H1 (cell line): Measurements from ENCODE around the gene ARHGAP25. TPM values are rescaled to one million over a fixed set of nuclear protein-coding genes. Genes with fewer than 3 reads are reported as not detected.

Experiments
- CTCF ChIA-PET: fragments of 300-600 bp; sonication (Branson Sonifier 250); formaldehyde crosslinking; loops from one replicate; lab custom pipeline; 2021; ENCODE audit not compliant: partially characterized antibody; lab: Charles Lee
- POLR2A ChIA-PET: fragments of 300-600 bp; sonication (Branson Sonifier 250); formaldehyde crosslinking; loops from one replicate; lab custom pipeline; 2021; ENCODE audit warnings: inconsistent platforms; ENCODE audit not compliant: partially characterized antibody; lab: Charles Lee
- DNase-seq, 2 experiments: peaks; one replicate each; pipeline versions ENCODE4 v3.0.0 to v3.0.0-alpha.2; 2010 to 2022; ENCODE audit warnings: low spot score in 2 of 2, low read depth in 1 of 2, mixed read lengths in 1 of 2
- FAIRE-seq: peaks from 2 replicates; lab custom pipeline; 2011; peaks lifted over from hg19 to GRCh38; lab: Jason Lieb, UNC
- H2AFZ ChIP-seq: 2 replicates; pipeline ENCODE4 v1.8.1; 2012; ENCODE audit warnings: low read length, inconsistent platforms
- H2AK5ac ChIP-seq: 2 replicates; pipeline ENCODE4 v1.6.1; 2013; ENCODE audit warnings: low read depth, low read length
- H2BK120ac ChIP-seq: replicated peaks from 2 replicates; pipeline ENCODE3; 2013; ENCODE audit warnings: low read depth, low read length, inconsistent platforms
- H2BK12ac ChIP-seq: 2 replicates; pipeline ENCODE4 v1.6.1; 2013; ENCODE audit warnings: low read depth, low read length
- H2BK15ac ChIP-seq: 2 replicates; pipeline ENCODE4 v1.6.1; 2013; ENCODE audit warnings: low read length
- H2BK20ac ChIP-seq: 2 replicates; pipeline ENCODE4 v1.6.1; 2013; ENCODE audit warnings: low read length
- H2BK5ac ChIP-seq: 2 replicates; pipeline ENCODE4 v1.6.1; 2013; ENCODE audit warnings: low read depth, low read length
- H3K14ac ChIP-seq: 2 replicates; pipeline ENCODE4 v1.6.1; 2013; ENCODE audit warnings: inconsistent platforms; ENCODE audit not compliant: insufficient read length
- H3K18ac ChIP-seq: 2 replicates; pipeline ENCODE4 v1.6.1; 2013; ENCODE audit warnings: low read length; ENCODE audit errors: extremely low read depth
- H3K23ac ChIP-seq: 2 replicates; pipeline ENCODE4 v1.6.1; 2013; ENCODE audit warnings: inconsistent platforms; ENCODE audit not compliant: insufficient read length
- H3K23me2 ChIP-seq: 2 replicates; pipeline ENCODE4 v1.6.1; 2013; ENCODE audit warnings: low read depth, low read length
- H3K27ac ChIP-seq: 2 replicates; pipeline ENCODE4 v1.6.1; 2011; ENCODE audit warnings: low read depth, low read length, inconsistent platforms
- H3K27me3 ChIP-seq, 4 experiments: replicated peaks in 1 of 4; 1 replicate in 1 of 4; 2 replicates in 3 of 4; pipeline versions ENCODE4 v1.6.1 to v1.8.1; 2011 to 2013; ENCODE audit warnings: low read length in 3 of 4, mild to moderate bottlenecking in 3 of 4, inconsistent platforms in 2 of 4, mixed read lengths in 2 of 4, moderate library complexity in 1 of 4; ENCODE audit not compliant: control insufficient read depth in 3 of 4, insufficient read depth in 3 of 4; ENCODE audit errors: extremely low read depth in 1 of 4
- H3K36me3 ChIP-seq, 4 experiments: 2 replicates each; pipeline versions ENCODE4 v1.6.1 to v1.8.1; 2011 to 2013; ENCODE audit warnings: mild to moderate bottlenecking in 4 of 4, low read length in 3 of 4, moderate library complexity in 2 of 4, control low read depth in 1 of 4, inconsistent platforms in 1 of 4; ENCODE audit not compliant: insufficient read depth in 4 of 4, control insufficient read depth in 2 of 4
- H3K4ac ChIP-seq: replicated peaks from 2 replicates; pipeline ENCODE3; 2013; ENCODE audit warnings: low read length, low read depth, mixed read lengths, inconsistent platforms; ENCODE audit not compliant: insufficient read length
- H3K4me1 ChIP-seq, 4 experiments: replicated peaks in 1 of 4; 1 replicate in 1 of 4; 2 replicates in 3 of 4; pipeline versions ENCODE4 v1.6.1 to v1.8.1; 2011 to 2013; ENCODE audit warnings: low read length in 3 of 4, inconsistent platforms in 2 of 4, mixed read lengths in 1 of 4; ENCODE audit not compliant: insufficient read depth in 4 of 4, control insufficient read depth in 3 of 4
- H3K4me2 ChIP-seq, 2 experiments: 2 replicates each; pipeline versions ENCODE4 v1.6.1 to v1.8.1; 2011 to 2013; ENCODE audit warnings: low read depth in 2 of 2, low read length in 2 of 2, control low read depth in 1 of 2, inconsistent platforms in 1 of 2, mild to moderate bottlenecking in 1 of 2; ENCODE audit not compliant: insufficient read depth in 1 of 2
- H3K4me3 ChIP-seq, 4 experiments: fragments of 200-600, 300-600 bp in 1 of 4; sonication (generic), shearing (Covaris generic), sonication (Bioruptor Twin) in 1 of 4; 2 replicates each; pipeline versions ENCODE4 v1.5.1 to v1.8.1; 2011 to 2016; ENCODE audit warnings: low read length in 4 of 4, low read depth in 3 of 4, control low read depth in 2 of 4, inconsistent platforms in 2 of 4, mild to moderate bottlenecking in 2 of 4, mixed read lengths in 1 of 4, moderate library complexity in 1 of 4; ENCODE audit not compliant: insufficient read depth in 2 of 4; ENCODE audit errors: extremely low read depth in 1 of 4
- H3K56ac ChIP-seq: replicated peaks from 2 replicates; pipeline ENCODE3; 2013; ENCODE audit warnings: low read depth, mild to moderate bottlenecking, mixed read lengths, low read length, inconsistent platforms; ENCODE audit not compliant: insufficient read length
- H3K79me1 ChIP-seq: 2 replicates; pipeline ENCODE4 v1.6.1; 2013; ENCODE audit warnings: low read depth, low read length, control low read depth
- H3K79me2 ChIP-seq, 2 experiments: 2 replicates each; pipeline versions ENCODE4 v1.6.1 to v1.8.1; 2012 to 2013; ENCODE audit warnings: low read length in 2 of 2, mild to moderate bottlenecking in 2 of 2, inconsistent platforms in 1 of 2; ENCODE audit not compliant: insufficient read depth in 2 of 2, control insufficient read depth in 1 of 2
- H3K9ac ChIP-seq, 4 experiments: replicated peaks in 1 of 4; 1 replicate in 1 of 4; 2 replicates in 3 of 4; pipeline versions ENCODE4 v1.6.1 to v1.8.1; 2011 to 2013; ENCODE audit warnings: low read depth in 3 of 4, low read length in 3 of 4, control low read depth in 2 of 4, mild to moderate bottlenecking in 2 of 4, moderate library complexity in 2 of 4, inconsistent platforms in 1 of 4; ENCODE audit errors: extremely low read depth in 1 of 4
- H3K9me3 ChIP-seq, 2 experiments: 2 replicates each; pipeline versions ENCODE4 v1.6.1 to v1.8.1; 2012 to 2013; ENCODE audit warnings: mild to moderate bottlenecking in 2 of 2, moderate library complexity in 2 of 2, control low read depth in 1 of 2, inconsistent platforms in 1 of 2, low read depth in 1 of 2, low read length in 1 of 2, mixed read lengths in 1 of 2; ENCODE audit not compliant: insufficient read depth in 2 of 2
- H4K20me1 ChIP-seq, 2 experiments: replicated peaks in 1 of 2; 2 replicates each; pipeline versions ENCODE3 to v1.8.1; 2011 to 2013; ENCODE audit warnings: inconsistent platforms in 2 of 2, low read length in 2 of 2, mild to moderate bottlenecking in 1 of 2; ENCODE audit not compliant: insufficient read depth in 2 of 2, control insufficient read depth in 1 of 2
- H4K5ac ChIP-seq: 2 replicates; pipeline ENCODE4 v1.6.1; 2013; ENCODE audit warnings: low read length, low read depth, mixed read lengths, inconsistent platforms; ENCODE audit not compliant: insufficient read length
- H4K8ac ChIP-seq: 2 replicates; pipeline ENCODE4 v1.8.0; 2013; ENCODE audit warnings: mild to moderate bottlenecking, moderate library complexity, low read length, inconsistent platforms; ENCODE audit not compliant: insufficient read depth; ENCODE audit errors: extremely low read depth
- H4K91ac ChIP-seq: replicated peaks from 2 replicates; pipeline ENCODE3; 2013; ENCODE audit warnings: low read length, mixed read lengths, inconsistent platforms; ENCODE audit not compliant: insufficient read length
- BACH1 ChIP-seq: IDR thresholded peaks from 2 replicates; pipeline ENCODE4 v1.6.1; 2012; ENCODE audit warnings: low read length, improper control_type of control experiment
- CBX5 ChIP-seq: fragments of 300-800, 300-1000 bp; sonication (generic); IDR thresholded peaks from 2 replicates; pipeline ENCODE4 v1.7.1; 2016; ENCODE audit warnings: antibody characterized with exemption, low read length, low read depth
- CTBP2 ChIP-seq: IDR thresholded peaks from 2 replicates; pipeline ENCODE4 v1.7.0; 2011; ENCODE audit warnings: borderline replicate concordance, mild to moderate bottlenecking, moderate library complexity, mixed read lengths, low read length; ENCODE audit not compliant: insufficient read depth, insufficient read length
- MAFK ChIP-seq: IDR thresholded peaks from 2 replicates; pipeline ENCODE4 v1.6.1; 2012; ENCODE audit warnings: low read depth, mild to moderate bottlenecking, improper control_type of control experiment, low read length
- POLR2AphosphoS5 ChIP-seq: IDR thresholded peaks from 2 replicates; pipeline ENCODE4 v1.6.1; 2011; ENCODE audit warnings: low read depth, low read length
- RBBP5 ChIP-seq: IDR thresholded peaks from 2 replicates; pipeline ENCODE4 v1.7.1; 2012; ENCODE audit warnings: low read depth, mild to moderate bottlenecking, inconsistent platforms, low read length, moderate library complexity, borderline replicate concordance
- SIX5 ChIP-seq: IDR thresholded peaks from 2 replicates; pipeline ENCODE4 v1.6.1; 2011; ENCODE audit warnings: mild to moderate bottlenecking, low read depth, low read length
- SP1 ChIP-seq: IDR thresholded peaks from 2 replicates; pipeline ENCODE4 v1.6.1; 2011; ENCODE audit warnings: low read depth, low read length
- ZNF274 ChIP-seq: IDR thresholded peaks from 2 replicates; pipeline ENCODE4 v1.7.0; 2012; ENCODE audit warnings: low read length, borderline replicate concordance; ENCODE audit errors: extremely low read depth
- WGBS, 2 experiments: shearing (Covaris generic) in 1 of 2; methylation state at CpG; one replicate each; pipeline versions ENCODE4 v1.1.6 to v1.1.7; 2013 to 2015; ENCODE audit warnings: low lambda C conversion rate in 2 of 2, mixed read lengths in 2 of 2, inconsistent platforms in 1 of 2, low coverage in 1 of 2, missing lambda C conversion rate in 1 of 2; ENCODE audit not compliant: insufficient replicate concordance in 2 of 2, insufficient coverage in 1 of 2, insufficient read length in 1 of 2; ENCODE audit errors: extremely low coverage in 1 of 2, missing lambda C conversion rate in 1 of 2; 5-methylcytosine and 5-hydroxymethylcytosine counted together
- polyA plus RNA-seq, 7 experiments: library from polyadenylated mRNA; depleted of rRNA in 3 of 7; stranded (reverse) in 5 of 7; unstranded in 2 of 7; fragments of >200 nt in 5 of 7; fragments of 200-250 nt in 2 of 7; gene quantifications; 1 replicate in 5 of 7; 2 replicates in 1 of 7; 4 replicates in 1 of 7; pipeline versions ENCODE4 v1.2.1 to v1.2.3, GENCODE V29; 2011 to 2013; ENCODE audit warnings: missing spikeins in 2 of 7, mixed read lengths in 2 of 7
- total RNA-seq: library from RNA; stranded (reverse); fragmentation: NEBNext Ultra II Directional; extraction: Animal tissue kit (Norgen Biotek cat#: 25700); gene quantifications from 2 replicates; pipeline ENCODE4 v1.2.1, GENCODE V29; 2021
- TF ChIP-seq, protein P1 (sequence below): IDR thresholded peaks from 2 replicates; pipeline ENCODE4 v1.6.1; 2011; ENCODE audit warnings: low read length, improper control_type of control experiment

Gene ARHGAP25
- total and polyA plus RNA-seq, 2 of the 8 experiments (the other 6 are each of a cell fraction or from before 2014, with no cell fraction given) = 1.00 to 1.2 TPM

DNA sequence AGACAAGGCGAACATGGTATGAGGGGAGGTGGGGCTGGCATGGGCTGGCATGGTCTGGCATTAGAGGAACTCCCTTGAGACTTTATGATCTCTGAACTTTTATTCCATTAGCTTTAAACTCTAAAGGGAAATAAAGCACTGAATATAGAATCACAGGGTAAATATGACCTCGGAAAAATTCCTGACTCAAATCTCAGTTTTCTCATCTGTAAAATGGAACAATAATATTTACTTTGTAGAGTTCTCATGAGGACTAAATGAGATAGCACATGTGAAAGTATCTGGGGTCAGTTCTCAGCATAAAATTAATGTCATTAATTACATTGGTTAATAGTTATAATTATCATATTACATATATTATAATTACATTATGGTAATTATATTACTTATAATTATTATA lies 65.9 kb downstream of the ARHGAP25 start:
- 90% methylated on average over 2 of the region's 2 CpGs; no CpG with 5 or more reads in 1 of the 2 experiments for WGBS, 2 experiments
- TF ChIP-seq SP1 (no peak), POLR2AphosphoS5 (no peak), MAFK (no peak), ZNF274 (no peak), BACH1 (no peak), CTBP2 (no peak), SIX5 (no peak), RBBP5 (no peak), CBX5 (no peak)
- TF ChIP-seq, protein P1, sequence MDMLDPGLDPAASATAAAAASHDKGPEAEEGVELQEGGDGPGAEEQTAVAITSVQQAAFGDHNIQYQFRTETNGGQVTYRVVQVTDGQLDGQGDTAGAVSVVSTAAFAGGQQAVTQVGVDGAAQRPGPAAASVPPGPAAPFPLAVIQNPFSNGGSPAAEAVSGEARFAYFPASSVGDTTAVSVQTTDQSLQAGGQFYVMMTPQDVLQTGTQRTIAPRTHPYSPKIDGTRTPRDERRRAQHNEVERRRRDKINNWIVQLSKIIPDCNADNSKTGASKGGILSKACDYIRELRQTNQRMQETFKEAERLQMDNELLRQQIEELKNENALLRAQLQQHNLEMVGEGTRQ = no peak
- Histone ChIP-seq H2BK15ac (no peak overlapping the region), H2BK20ac (no peak overlapping the region), H2AK5ac (no peak overlapping the region), H3K79me1 (no peaks in the 10 kb centered on the region), H4K5ac (no peak overlapping the region), H3K36me3 (no peaks in the 10 kb centered on the region), H4K8ac (no peak overlapping the region), H3K9ac (no peak overlapping the region), H3K27me3 (no peaks in the 10 kb centered on the region), H3K4me2 (no peak overlapping the region), H3K9me3 (no peaks in the 10 kb centered on the region), H3K56ac (no peak overlapping the region), H3K23me2 (no peaks in the 10 kb centered on the region; the same call in 1 of the 2 replicates), H2AFZ (no peak overlapping the region), H3K23ac (no peak overlapping the region), H2BK120ac (no peak overlapping the region), H2BK5ac (no peak overlapping the region), H3K4me3 (no peak overlapping the region), H4K20me1 (no peaks in the 10 kb centered on the region), H3K4me1 (peaks cover 0 to 3% (median 2%) of the 10 kb centered on the region in 4 experiments; a peak in 1 of 7 replicates), H3K18ac (no peak overlapping the region), H4K91ac (no peak overlapping the region), H3K14ac (no peak overlapping the region), H3K27ac (no peak overlapping the region), H3K79me2 (no peaks in the 10 kb centered on the region), H2BK12ac (no peak overlapping the region), H3K4ac (no peak overlapping the region)
- DNase-seq (no peak), FAIRE-seq (no peak)
- ChIA-PET POLR2A (interaction anchor here (1.2 kb wide), 1 partner anchor 28 kb away, joined by 3 read pairs; no protein-coding TSS in a partner anchor), CTCF (interaction anchor here (1.0 to 1.5 kb wide), 7 partner anchors 10 to 48 kb away, joined by 3 to 5 read pairs (median 3); no protein-coding TSS in a partner anchor)
